ENCODE measurements around the gene MRPL58. TPM values are rescaled to one million over a fixed set of nuclear protein-coding genes. Genes with fewer than 3 reads are reported as not detected.

The MRPL58 gene
- total RNA-seq, 1 donor from 2014 or later: 38.7 TPM

DNA sequence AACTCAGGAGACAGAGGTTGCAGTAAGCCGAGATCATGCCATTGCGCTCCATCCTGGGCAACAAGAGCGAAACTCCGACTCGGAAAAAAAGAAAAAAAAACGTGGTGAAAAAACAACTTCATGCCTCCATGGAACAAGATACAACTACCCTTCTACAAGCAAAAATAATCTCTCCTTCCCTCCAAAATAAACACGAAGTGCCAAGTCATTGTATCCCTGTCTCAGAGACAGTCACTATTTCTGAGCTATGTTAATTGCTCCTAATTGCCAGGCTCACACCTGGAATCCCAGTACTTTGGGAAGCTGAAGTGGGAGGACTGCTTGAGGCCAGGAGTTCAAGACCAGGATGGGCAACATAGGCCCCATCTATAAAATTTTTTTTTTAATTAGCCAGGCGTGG, 56.3 kb downstream of the MRPL58 start:
- no peak for DNase-seq (ENCODE audit: extremely low read depth, low read depth, low spot score)

DNA sequence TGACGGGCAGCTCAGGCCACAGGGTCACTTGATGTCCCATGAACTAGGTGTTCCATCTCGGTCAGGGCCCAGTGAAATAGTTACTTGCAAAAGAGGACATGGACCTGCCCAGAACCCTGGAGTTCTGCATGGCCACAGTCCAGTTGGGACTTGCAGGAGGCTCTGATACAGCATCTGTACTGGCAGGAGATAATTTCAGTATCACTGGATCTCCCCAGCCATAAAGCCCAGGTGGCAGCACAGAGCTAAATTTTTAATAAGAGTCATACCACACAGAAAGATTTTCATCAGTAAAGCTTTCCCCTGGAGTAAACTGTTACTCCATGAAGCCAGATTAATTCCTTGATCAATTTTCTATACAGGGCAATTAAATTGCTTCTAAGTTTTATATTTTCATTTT, 57.3 kb downstream of the MRPL58 start:
- no peak for DNase-seq (ENCODE audit: extremely low read depth, low read depth, low spot score)

Other genes with a start within 250 kb of the MRPL58 start
- 26.6 and 36.5 TPM in 2 replicates for gene NAT9, start 236.3 kb upstream of the MRPL58 start, total RNA-seq
- 1.1 TPM in 1 of 2 replicates, not detected in the other for gene GRIN2C, start 152.8 kb upstream of the MRPL58 start, total RNA-seq
- 38.6 and 46.9 TPM in 2 replicates for gene FDXR, start 139.7 kb upstream of the MRPL58 start, total RNA-seq
- not detected in 2 replicates for gene FADS6, start 119.0 kb upstream of the MRPL58 start, total RNA-seq
- not detected in 2 replicates for gene USH1G, start 89.4 kb upstream of the MRPL58 start, total RNA-seq
- gene OTOP2, start 88.4 kb upstream of the MRPL58 start, total RNA-seq: not detected in 2 replicates
- gene OTOP3, start 76.8 kb upstream of the MRPL58 start, total RNA-seq: not detected in 2 replicates
- 23.1 and 30.6 TPM in 2 replicates for gene HID1, start 39.9 kb upstream of the MRPL58 start, total RNA-seq
- 40.7 and 63.5 TPM in 2 replicates for gene CDR2L, start 25.0 kb upstream of the MRPL58 start, total RNA-seq
- 228 and 300 TPM in 2 replicates for gene ATP5PD, start 34.3 kb downstream of the MRPL58 start, total RNA-seq
- gene KCTD2, start 34.6 kb downstream of the MRPL58 start, total RNA-seq: 18.6 and 21.0 TPM in 2 replicates
- 5.7 and 7.1 TPM in 2 replicates for gene SLC16A5, start 75.3 kb downstream of the MRPL58 start, total RNA-seq
- 8.9 and 9.7 TPM in 2 replicates for gene ARMC7, start 97.3 kb downstream of the MRPL58 start, total RNA-seq
- gene NT5C, start 119.1 kb downstream of the MRPL58 start, total RNA-seq: 41.5 and 62.0 TPM in 2 replicates
- 257 and 318 TPM in 2 replicates for gene JPT1, start 141.8 kb downstream of the MRPL58 start, total RNA-seq
- gene SUMO2, start 170.3 kb downstream of the MRPL58 start, total RNA-seq: 80.6 and 95.5 TPM in 2 replicates
- gene NUP85, start 193.0 kb downstream of the MRPL58 start, total RNA-seq: 30.0 and 35.1 TPM in 2 replicates
- 27.0 and 32.5 TPM in 2 replicates for gene GGA3, start 248.9 kb downstream of the MRPL58 start, total RNA-seq
- 42.6 and 49.4 TPM in 2 replicates for gene MRPS7, start 249.2 kb downstream of the MRPL58 start, total RNA-seq